WTC11 (cell line): ENCODE data around the gene BLVRA.

Experiments
- CREB1 ChIP-seq: sonication (generic); formaldehyde crosslinking; IDR thresholded peaks from 2 replicates; pipeline ENCODE4 v1.8.0; 2023; ENCODE audit warnings: mild to moderate bottlenecking, missing genetic modification reagents
- ELF4 ChIP-seq: sonication (generic); formaldehyde crosslinking; IDR thresholded peaks from 2 replicates; pipeline ENCODE4 v1.8.1; 2022; ENCODE audit warnings: low read depth, mild to moderate bottlenecking, moderate library complexity, missing genetic modification reagents
- NFE2L1 ChIP-seq: sonication (generic); formaldehyde crosslinking; IDR thresholded peaks from 2 replicates; pipeline ENCODE4 v1.8.1; 2023; ENCODE audit warnings: missing genetic modification reagents
- TP53 ChIP-seq: sonication (generic); formaldehyde crosslinking; IDR thresholded peaks from 2 replicates; pipeline ENCODE4 v1.8.1; 2023; ENCODE audit warnings: mild to moderate bottlenecking, missing genetic modification reagents
- TF ChIP-seq, protein P1 (sequence below): sonication (generic); formaldehyde crosslinking; IDR thresholded peaks from 2 replicates; pipeline ENCODE4 v1.8.1; 2023; ENCODE audit warnings: mild to moderate bottlenecking, missing genetic modification reagents
- TF ChIP-seq, protein P2 (sequence below): fragments of 200-600 bp; IDR thresholded peaks from 2 replicates; pipeline ENCODE4 v1.8.0; 2022; ENCODE audit warnings: antibody characterized with exemption
- TF ChIP-seq, protein P3 (sequence below): sonication (generic); formaldehyde crosslinking; IDR thresholded peaks from 2 replicates; pipeline ENCODE4 v1.8.0; 2023; ENCODE audit warnings: missing genetic modification reagents

DNA sequence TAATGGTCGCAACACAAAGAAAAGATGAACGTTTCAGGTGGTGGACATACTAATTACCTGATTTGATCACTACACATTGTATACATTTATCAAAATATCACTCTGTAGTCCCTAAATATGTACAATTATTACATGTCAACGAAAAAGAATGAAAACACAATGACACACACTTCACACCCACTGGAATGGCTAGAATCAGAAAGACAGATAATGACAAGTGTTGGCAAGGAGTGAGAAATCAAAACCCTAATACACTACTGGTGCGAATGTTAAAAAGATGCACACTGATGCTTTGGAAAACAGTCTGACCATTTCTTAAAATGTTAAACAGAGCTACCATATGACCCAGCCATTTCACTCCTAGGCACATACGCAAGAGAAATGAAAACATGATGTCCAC is 31.5 kb upstream of the BLVRA start:
- TF ChIP-seq CREB1 (no peak), ELF4 (CRISPR knock-in tag) (no peak), NFE2L1 (CRISPR knock-in tag) (no peak), TP53 (no peak)
- TF ChIP-seq, protein P1, sequence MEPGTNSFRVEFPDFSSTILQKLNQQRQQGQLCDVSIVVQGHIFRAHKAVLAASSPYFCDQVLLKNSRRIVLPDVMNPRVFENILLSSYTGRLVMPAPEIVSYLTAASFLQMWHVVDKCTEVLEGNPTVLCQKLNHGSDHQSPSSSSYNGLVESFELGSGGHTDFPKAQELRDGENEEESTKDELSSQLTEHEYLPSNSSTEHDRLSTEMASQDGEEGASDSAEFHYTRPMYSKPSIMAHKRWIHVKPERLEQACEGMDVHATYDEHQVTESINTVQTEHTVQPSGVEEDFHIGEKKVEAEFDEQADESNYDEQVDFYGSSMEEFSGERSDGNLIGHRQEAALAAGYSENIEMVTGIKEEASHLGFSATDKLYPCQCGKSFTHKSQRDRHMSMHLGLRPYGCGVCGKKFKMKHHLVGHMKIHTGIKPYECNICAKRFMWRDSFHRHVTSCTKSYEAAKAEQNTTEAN (CRISPR knock-in tag): no peak
- TF ChIP-seq, protein P2, sequence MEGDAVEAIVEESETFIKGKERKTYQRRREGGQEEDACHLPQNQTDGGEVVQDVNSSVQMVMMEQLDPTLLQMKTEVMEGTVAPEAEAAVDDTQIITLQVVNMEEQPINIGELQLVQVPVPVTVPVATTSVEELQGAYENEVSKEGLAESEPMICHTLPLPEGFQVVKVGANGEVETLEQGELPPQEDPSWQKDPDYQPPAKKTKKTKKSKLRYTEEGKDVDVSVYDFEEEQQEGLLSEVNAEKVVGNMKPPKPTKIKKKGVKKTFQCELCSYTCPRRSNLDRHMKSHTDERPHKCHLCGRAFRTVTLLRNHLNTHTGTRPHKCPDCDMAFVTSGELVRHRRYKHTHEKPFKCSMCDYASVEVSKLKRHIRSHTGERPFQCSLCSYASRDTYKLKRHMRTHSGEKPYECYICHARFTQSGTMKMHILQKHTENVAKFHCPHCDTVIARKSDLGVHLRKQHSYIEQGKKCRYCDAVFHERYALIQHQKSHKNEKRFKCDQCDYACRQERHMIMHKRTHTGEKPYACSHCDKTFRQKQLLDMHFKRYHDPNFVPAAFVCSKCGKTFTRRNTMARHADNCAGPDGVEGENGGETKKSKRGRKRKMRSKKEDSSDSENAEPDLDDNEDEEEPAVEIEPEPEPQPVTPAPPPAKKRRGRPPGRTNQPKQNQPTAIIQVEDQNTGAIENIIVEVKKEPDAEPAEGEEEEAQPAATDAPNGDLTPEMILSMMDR: no peak
- TF ChIP-seq, protein P3, sequence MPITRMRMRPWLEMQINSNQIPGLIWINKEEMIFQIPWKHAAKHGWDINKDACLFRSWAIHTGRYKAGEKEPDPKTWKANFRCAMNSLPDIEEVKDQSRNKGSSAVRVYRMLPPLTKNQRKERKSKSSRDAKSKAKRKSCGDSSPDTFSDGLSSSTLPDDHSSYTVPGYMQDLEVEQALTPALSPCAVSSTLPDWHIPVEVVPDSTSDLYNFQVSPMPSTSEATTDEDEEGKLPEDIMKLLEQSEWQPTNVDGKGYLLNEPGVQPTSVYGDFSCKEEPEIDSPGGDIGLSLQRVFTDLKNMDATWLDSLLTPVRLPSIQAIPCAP (CRISPR knock-in tag): no peak
